GM12878 (cell line): ENCODE results near the gene IQSEC2. TPM values are rescaled to one million over a fixed set of nuclear protein-coding genes. Genes with fewer than 3 reads are reported as not detected.

Source experiments
- ATAC-seq: fragments of 200-7000 bp; cut with Tn5 transposase; 3 replicates; pipeline ENCODE4 v1.9.1; 2020; ENCODE audit warnings: mild to moderate bottlenecking, moderate library complexity
- BruUV-seq: library from RNA; stranded (reverse); fragments of 400-500 nt; replicated peaks from 2 replicates; lab custom pipeline; 2021; lab: Mats Ljungman, UMichigan
- CTCF ChIA-PET: fragments of 300-600 bp; sonication (Branson Sonifier 250); formaldehyde crosslinking; extraction: SDS; loops from one replicate; lab custom pipeline; 2021; ENCODE audit warnings: inconsistent platforms; lab: Yijun Ruan, JAX
- POLR2A ChIA-PET: fragments of 350-600 bp; formaldehyde crosslinking; extraction: SDS; loops from one replicate; lab custom pipeline; 2021; ENCODE audit warnings: inconsistent platforms; lab: Charles Lee
- RAD21 ChIA-PET: fragments of 300-600 bp; sonication (Branson Sonifier 250); formaldehyde crosslinking; loops from one replicate; lab custom pipeline; 2023; ENCODE audit warnings: antibody characterized with exemption; ENCODE audit not compliant: unreplicated experiment; lab: Charles Lee
- SMC1A ChIA-PET: fragments of 300-600 bp; sonication (Branson Sonifier 250); formaldehyde crosslinking; loops from one replicate; lab custom pipeline; 2023; ENCODE audit not compliant: unreplicated experiment, uncharacterized antibody; lab: Charles Lee
- DNase-seq: peaks from one replicate; pipeline ENCODE4 v3.0.0-alpha.2; 2011; ENCODE audit warnings: low read depth, low spot score
- FAIRE-seq: peaks from 3 replicates; lab custom pipeline; 2011; peaks lifted over from hg19 to GRCh38; lab: Jason Lieb, UNC
- H2AFZ ChIP-seq: 2 replicates; pipeline ENCODE4 v1.6.0; 2011; ENCODE audit warnings: low read depth, low read length, control low read depth; ENCODE audit not compliant: control insufficient read depth
- H3K27ac ChIP-seq: 2 replicates; pipeline ENCODE4 v1.5.1; 2011; ENCODE audit warnings: control low read depth; ENCODE audit not compliant: control insufficient read depth, insufficient read depth
- H3K27me3 ChIP-seq, 2 experiments: replicated peaks in 1 of 2; 2 replicates each; pipeline versions ENCODE4 v1.6.0 to v1.6.1; 2011; ENCODE audit warnings: low read length in 1 of 2; ENCODE audit not compliant: control insufficient read depth in 2 of 2, insufficient read depth in 2 of 2
- H3K36me3 ChIP-seq, 2 experiments: 2 replicates each; pipeline ENCODE4 v1.5.1; 2011; ENCODE audit warnings: low read length in 1 of 2; ENCODE audit not compliant: control insufficient read depth in 2 of 2, insufficient read depth in 2 of 2
- H3K4me1 ChIP-seq: 2 replicates; pipeline ENCODE4 v1.6.1; 2011; ENCODE audit warnings: mild to moderate bottlenecking, low read length, moderate library complexity, mixed read lengths; ENCODE audit not compliant: control insufficient read depth, insufficient read depth
- H3K4me2 ChIP-seq: 2 replicates; pipeline ENCODE4 v1.6.0; 2011; ENCODE audit warnings: control low read depth; ENCODE audit not compliant: control insufficient read depth, insufficient read depth
- H3K4me3 ChIP-seq: fragments of 200-600 bp; sonication (generic); 2 replicates; pipeline ENCODE4 v1.5.1; 2016
- H3K79me2 ChIP-seq: 2 replicates; pipeline ENCODE4 v1.6.0; 2011; ENCODE audit warnings: low read length; ENCODE audit not compliant: control insufficient read depth, insufficient read depth
- H3K9ac ChIP-seq: 2 replicates; pipeline ENCODE4 v1.8.0; 2011; ENCODE audit warnings: low read length, control low read depth, mixed read lengths; ENCODE audit not compliant: control insufficient read depth, insufficient read depth
- H3K9me3 ChIP-seq: replicated peaks from 3 replicates; pipeline ENCODE4 v1.5.1; 2011; ENCODE audit warnings: mild to moderate bottlenecking, low read length; ENCODE audit not compliant: control insufficient read depth, insufficient read depth
- H4K20me1 ChIP-seq: 2 replicates; pipeline ENCODE4 v1.6.0; 2011; ENCODE audit not compliant: control insufficient read depth, insufficient read depth
- ATF3 ChIP-seq: IDR thresholded peaks from 2 replicates; pipeline ENCODE4 v1.6.1; 2011; ENCODE audit warnings: low read depth, mild to moderate bottlenecking, low read length, moderate library complexity, borderline replicate concordance; ENCODE audit errors: extremely low read depth
- E2F8 ChIP-seq: fragments of 450-650 bp; IDR thresholded peaks from 2 replicates; pipeline ENCODE4 v1.6.1; 2018; ENCODE audit warnings: mild to moderate bottlenecking, low read depth, moderate library complexity; ENCODE audit not compliant: partially characterized antibody
- EP300 ChIP-seq, 2 experiments: fragments of 150-350 bp in 1 of 2; IDR thresholded peaks; 2 replicates each; pipeline ENCODE4 v1.6.1; 2011 to 2012; ENCODE audit warnings: low read depth in 2 of 2, low read length in 2 of 2, borderline replicate concordance in 1 of 2, improper control_type of control experiment in 1 of 2, inconsistent platforms in 1 of 2; ENCODE audit not compliant: control insufficient read depth in 1 of 2
- MAX ChIP-seq: IDR thresholded peaks from 2 replicates; pipeline ENCODE4 v1.6.1; 2012; ENCODE audit warnings: low read depth, low read length, improper control_type of control experiment
- NFIC ChIP-seq: IDR thresholded peaks from 2 replicates; pipeline ENCODE4 v1.6.1; 2012; ENCODE audit warnings: low read depth, mild to moderate bottlenecking, inconsistent platforms, low read length, moderate library complexity
- NFYB ChIP-seq: IDR thresholded peaks from 2 replicates; pipeline ENCODE4 v1.6.1; 2011; ENCODE audit warnings: low read depth, mild to moderate bottlenecking, low read length, improper control_type of control experiment, moderate library complexity; ENCODE audit not compliant: insufficient read depth
- PRDM15 ChIP-seq: fragments of 450-650 bp; formaldehyde crosslinking; IDR thresholded peaks from 2 replicates; pipeline ENCODE4 v1.4.0; 2020; ENCODE audit warnings: mild to moderate bottlenecking, moderate library complexity
- ZNF207 ChIP-seq: fragments of 450-650 bp; IDR thresholded peaks from 2 replicates; pipeline ENCODE4 v1.6.1; 2014; ENCODE audit warnings: antibody characterized with exemption, mild to moderate bottlenecking, borderline replicate concordance
- WGBS: methylation state at CpG from one replicate; pipeline ENCODE4 v1.1.6; 2016; ENCODE audit warnings: low lambda C conversion rate; ENCODE audit not compliant: insufficient replicate concordance, insufficient coverage; ENCODE audit errors: missing lambda C conversion rate; 5-methylcytosine and 5-hydroxymethylcytosine counted together
- in situ Hi-C: fragments of 300-500 bp; cut with MboI; formaldehyde crosslinking; loops from 9 replicates; pipeline ENCODE4 v1.14.3; 2018; ENCODE audit warnings: mixed read lengths
- intact Hi-C: fragments of 100-400 bp; cut with micrococcal nuclease; formaldehyde crosslinking; loops from one replicate; pipeline ENCODE4 v1.14.2; 2022; ENCODE audit not compliant: unreplicated experiment
- polyA plus RNA-seq, 11 experiments: library from polyadenylated mRNA; depleted of rRNA in 4 of 11; unstranded in 6 of 11; stranded (reverse) in 5 of 11; fragments of >200 nt; fragmentation: Nextera tagmentation in 4 of 11; fragmentation: Illumina TruSeq in 1 of 11; extraction: Ambion mirVana in 4 of 11; extraction: Trizol in 1 of 11; gene quantifications; 1 replicate in 1 of 11; 2 replicates in 10 of 11; pipeline versions ENCODE4 v1.2.1 to v1.2.3, GENCODE V29; 2011 to 2016; ENCODE audit warnings: inconsistent platforms in 2 of 11, missing spikeins in 2 of 11, low read depth in 1 of 11
- total RNA-seq, 4 experiments: library from RNA; depleted of rRNA in 3 of 4; stranded (reverse); fragments of >200 nt in 3 of 4; fragmentation: Illumina TruSeq in 1 of 4; extraction: Trizol in 1 of 4; gene quantifications; 2 replicates each; pipeline versions ENCODE4 v1.2.1 to v1.2.3, GENCODE V29; 2013 to 2021
- TF ChIP-seq, protein P1 (sequence below): fragments of 450-650 bp; IDR thresholded peaks from 2 replicates; pipeline ENCODE4 v1.6.1; 2018; ENCODE audit warnings: borderline replicate concordance, mild to moderate bottlenecking; ENCODE audit not compliant: partially characterized antibody

IQSEC2 gene
- total and polyA plus RNA-seq, 10 of the 15 experiments (the other 5 are each of a cell fraction or from before 2014, with no cell fraction given) = 0.01 to 0.23 (median 0.04) TPM; not detected in 3

- no peak for TF ChIP-seq NFYB
Measured at GRCh38 chrX:53255738-53256191, 25.6 kb downstream of the IQSEC2 start (continued).

- 62% methylated on average over 22 of the region's 22 CpGs for WGBS
- SMC1A ChIA-PET = no interaction called here
- CTCF ChIA-PET = interaction anchor here (1.8 kb wide), 1 partner anchor 10 kb away, joined by 6 read pairs; no protein-coding TSS in a partner anchor
- Histone ChIP-seq H3K9ac (no peak overlapping the region), H3K79me2 (no peaks in the 10 kb centered on the region), H3K9me3 (no peaks in the 10 kb centered on the region), H2AFZ (no peak overlapping the region), H3K4me1 (no peaks in the 10 kb centered on the region), H3K27me3 (no peaks in the 10 kb centered on the region), H3K36me3 (no peaks in the 10 kb centered on the region), H4K20me1 (no peaks in the 10 kb centered on the region), H3K27ac (no peak overlapping the region), H3K4me3 (no peak overlapping the region), H3K4me2 (no peak overlapping the region)
- no TSS peak for BruUV-seq
- RAD21 ChIA-PET = no interaction called here
- no peak for FAIRE-seq
- in situ Hi-C loops = no loop called here
- DNase-seq = no peak
- POLR2A ChIA-PET = no interaction called here
- intact Hi-C loops = no loop called here
- no peak for ATAC-seq
- TF ChIP-seq NFIC (no peak), E2F8 (no peak), MAX (no peak), ATF3 (no peak), EP300 (IDR thresholded peaks at IDR 0.05; ENCODE audit: borderline replicate concordance in 1 of 2, control insufficient read depth in 1 of 2, low read depth in 2 of 2, low read length in 2 of 2) (no peak), ZNF207 (no peak), PRDM15 (CRISPR knock-in tag) (no peak)
- TF ChIP-seq, protein P1, sequence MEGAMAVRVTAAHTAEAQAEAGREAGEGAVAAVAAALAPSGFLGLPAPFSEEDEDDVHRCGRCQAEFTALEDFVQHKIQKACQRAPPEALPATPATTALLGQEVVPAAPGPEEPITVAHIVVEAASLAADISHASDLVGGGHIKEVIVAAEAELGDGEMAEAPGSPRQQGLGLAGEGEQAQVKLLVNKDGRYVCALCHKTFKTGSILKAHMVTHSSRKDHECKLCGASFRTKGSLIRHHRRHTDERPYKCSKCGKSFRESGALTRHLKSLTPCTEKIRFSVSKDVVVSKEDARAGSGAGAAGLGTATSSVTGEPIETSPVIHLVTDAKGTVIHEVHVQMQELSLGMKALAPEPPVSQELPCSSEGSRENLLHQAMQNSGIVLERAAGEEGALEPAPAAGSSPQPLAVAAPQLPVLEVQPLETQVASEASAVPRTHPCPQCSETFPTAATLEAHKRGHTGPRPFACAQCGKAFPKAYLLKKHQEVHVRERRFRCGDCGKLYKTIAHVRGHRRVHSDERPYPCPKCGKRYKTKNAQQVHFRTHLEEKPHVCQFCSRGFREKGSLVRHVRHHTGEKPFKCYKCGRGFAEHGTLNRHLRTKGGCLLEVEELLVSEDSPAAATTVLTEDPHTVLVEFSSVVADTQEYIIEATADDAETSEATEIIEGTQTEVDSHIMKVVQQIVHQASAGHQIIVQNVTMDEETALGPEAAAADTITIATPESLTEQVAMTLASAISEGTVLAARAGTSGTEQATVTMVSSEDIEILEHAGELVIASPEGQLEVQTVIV = no peak
Measured at GRCh38 chrX:53254570-53255461, 26.6 kb downstream of the IQSEC2 start.
